ENCODE measurements around the gene SREBF2.
"Not testable (repeated sequence)": the region's sequence is repeated elsewhere in the genome, so short reads cannot be mapped to it uniquely, and the experiment has no call there.

Gene SREBF2

GRCh38 chr22:41842996-41843970 lies 10.4 kb downstream of the SREBF2 start:
- DNase-seq (ENCODE audit: low spot score), result no peak

DNA sequence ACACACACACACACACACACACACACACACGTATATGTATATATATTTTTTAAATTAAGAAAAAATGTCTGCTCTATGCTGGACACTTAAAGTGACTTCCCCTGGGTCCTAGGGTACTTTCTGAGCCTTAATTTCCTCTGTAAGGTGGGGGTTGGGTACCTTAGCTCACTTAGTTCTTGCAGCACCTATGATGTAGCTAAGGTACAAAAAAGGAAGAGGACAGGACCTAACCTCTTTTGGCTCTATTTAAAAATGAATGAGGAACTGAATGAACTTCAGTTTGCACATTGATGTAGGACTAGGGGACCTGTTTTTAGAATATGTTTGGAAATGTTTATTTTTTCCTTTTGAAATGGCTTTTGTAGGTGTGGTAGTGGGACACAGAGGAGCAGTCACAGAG lies 11.1 kb downstream of the SREBF2 start:
- DNase-seq (ENCODE audit: low spot score), result no peak

- no peak for DNase-seq (ENCODE audit: low spot score)
Observed at GRCh38 chr22:41844513-41844912, 11.6 kb downstream of the SREBF2 start.

DNA sequence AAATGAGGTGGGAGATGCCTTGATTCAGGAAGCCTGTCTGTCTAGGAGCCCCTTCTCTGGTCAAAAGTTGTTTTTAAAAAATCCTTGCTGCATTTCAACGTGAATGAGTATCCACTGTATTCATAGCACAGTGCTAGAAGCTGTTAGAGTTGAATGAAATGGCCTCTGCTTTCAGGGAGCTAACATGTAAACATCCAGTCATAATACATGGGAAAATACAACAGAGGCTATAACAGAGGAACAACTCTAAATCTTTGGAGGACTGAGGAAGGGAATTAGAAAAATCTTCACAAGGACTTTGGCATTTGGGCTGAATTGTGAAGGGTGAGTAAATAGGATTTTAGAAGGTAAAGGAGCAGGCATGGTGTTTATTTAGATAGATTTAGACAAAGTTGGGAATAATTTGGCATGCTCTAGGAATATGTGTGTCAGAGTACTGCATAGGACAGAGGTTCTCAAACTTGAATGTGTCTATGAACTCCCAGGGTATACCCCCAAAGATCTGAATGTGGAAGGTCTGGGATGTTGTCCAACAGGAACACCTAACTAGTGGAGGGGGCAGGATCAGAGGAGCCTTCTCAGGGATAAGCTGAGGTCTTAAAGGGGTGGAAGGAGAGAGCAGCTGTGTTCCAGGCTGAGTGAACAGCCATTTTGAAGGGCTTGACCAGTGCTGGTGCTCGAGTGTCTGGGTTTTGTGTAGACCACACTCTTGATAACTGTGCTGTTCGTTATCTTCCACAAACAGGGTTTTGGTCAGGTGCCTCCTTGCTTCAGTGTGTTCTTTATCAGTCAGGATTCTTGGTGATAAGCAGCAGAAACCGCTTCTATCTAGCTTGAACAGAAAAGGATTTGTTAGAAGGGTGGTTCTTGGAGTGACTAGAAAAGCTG lies 12.7 kb downstream of the SREBF2 start:
- no peak for DNase-seq (ENCODE audit: low spot score)

DNA sequence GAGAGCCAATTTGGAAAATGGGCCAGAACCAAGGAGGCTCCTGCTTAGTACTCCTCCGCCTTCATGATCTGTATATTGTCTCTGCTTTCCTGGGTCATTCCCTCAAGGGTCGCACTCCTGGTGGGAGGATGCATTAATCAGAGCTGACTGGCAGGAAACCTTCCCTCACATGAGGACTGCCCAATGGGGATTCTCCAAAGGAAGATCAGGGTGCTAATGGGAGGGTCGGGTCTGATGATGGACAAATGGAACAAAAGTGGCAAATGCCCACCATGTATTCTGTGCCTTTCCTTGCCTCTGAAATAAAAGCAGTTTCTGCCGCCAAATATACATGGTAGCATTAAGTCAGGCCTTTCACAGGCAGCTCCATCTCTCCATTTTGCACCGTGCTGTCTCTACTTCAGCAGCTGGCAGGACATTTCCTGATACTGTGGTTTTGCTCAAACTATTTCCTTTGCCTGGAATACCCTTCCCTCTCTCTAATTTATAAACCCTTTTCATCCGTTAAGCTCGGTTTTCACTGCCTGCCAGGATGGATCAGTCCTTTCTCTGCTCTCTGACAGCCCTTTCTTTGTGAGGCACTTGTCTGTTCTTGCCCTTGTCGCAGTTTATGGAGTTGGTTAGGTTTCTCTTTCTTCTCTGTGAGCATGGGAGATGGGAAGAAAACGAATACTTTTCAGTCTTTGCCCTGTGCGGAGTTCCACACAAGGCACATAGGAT lies 13.5 kb downstream of the SREBF2 start:
- DNase-seq (ENCODE audit: low spot score), result no peak

DNA sequence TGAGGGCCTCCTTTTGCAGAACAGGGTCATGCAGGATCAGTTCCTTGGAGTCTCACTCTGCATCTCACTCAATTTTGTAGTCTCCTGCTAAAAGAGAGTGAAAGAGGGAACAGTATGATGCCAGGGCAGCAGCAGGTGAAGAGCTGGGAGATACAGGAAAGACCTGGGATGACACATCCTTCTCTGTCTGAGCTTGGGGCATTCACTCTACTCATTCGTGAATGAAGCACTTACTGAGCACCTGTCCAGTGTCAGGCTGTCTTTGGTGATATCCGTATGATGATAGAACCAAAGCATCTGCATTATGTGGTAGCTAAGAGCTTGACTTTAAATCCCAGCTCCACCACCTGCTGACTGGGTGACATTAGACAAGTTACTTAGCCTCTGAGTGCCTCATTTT lies 14.4 kb downstream of the SREBF2 start:
- no peak for DNase-seq (ENCODE audit: low spot score)

GRCh38 chr22:41848468-41848867 lies 15.6 kb downstream of the SREBF2 start:
- no peak for DNase-seq (ENCODE audit: low spot score)

GRCh38 chr22:41856469-41856868 lies 23.6 kb downstream of the SREBF2 start:
- no peak for DNase-seq (ENCODE audit: low spot score)

DNA sequence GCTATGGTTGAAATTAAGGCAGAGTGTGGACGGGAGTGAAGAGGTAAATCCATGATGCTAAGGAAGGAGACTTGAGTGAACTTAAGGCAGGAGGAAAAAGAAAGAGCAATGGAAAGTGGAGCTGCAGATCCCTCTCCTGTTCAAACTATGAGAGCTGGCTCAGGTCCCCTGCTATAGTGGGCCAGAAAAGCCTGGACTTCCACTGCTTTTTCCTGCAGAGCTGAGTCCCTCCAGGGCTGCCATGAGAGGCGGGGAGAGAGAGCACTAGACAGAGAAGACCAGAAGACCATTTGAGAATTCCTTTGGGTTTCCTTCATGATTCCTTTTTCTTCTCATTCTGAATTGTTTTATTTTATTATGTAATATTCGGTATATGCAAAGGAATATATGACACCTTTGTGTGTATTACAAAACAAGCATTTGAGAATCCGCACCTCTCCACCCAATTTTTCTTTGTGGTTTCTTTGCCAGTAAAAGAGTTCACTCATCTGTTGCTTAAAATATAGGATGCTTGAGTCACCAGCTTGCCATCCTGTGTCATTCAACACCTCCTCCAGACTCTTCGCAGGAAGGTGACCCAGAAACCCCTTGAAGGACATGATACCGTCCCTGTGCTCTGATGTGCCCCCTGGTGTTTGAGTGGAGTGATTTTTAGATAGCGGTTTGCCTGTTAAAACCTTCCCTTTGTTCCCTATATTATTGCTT lies 24.4 kb downstream of the SREBF2 start:
- DNase-seq (ENCODE audit: low spot score), result peak; percentile 76

DNA sequence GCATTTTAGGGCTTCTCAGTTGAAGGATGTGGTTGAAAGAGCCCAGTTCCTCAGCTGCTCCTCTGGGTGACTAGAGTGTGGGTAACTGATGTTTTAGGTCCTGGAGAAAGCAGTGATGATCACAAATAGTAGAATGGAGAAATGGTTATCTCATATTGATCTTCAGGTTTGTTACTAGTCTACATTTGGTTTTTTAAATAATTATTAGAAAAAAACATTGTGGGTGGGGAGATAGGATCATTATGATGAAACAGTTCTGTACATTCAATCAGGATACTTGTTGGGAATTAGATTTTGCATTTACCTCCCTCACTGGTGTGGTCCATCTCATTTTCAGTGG lies 24.9 kb downstream of the SREBF2 start:
- no peak for DNase-seq (ENCODE audit: low spot score)

DNA sequence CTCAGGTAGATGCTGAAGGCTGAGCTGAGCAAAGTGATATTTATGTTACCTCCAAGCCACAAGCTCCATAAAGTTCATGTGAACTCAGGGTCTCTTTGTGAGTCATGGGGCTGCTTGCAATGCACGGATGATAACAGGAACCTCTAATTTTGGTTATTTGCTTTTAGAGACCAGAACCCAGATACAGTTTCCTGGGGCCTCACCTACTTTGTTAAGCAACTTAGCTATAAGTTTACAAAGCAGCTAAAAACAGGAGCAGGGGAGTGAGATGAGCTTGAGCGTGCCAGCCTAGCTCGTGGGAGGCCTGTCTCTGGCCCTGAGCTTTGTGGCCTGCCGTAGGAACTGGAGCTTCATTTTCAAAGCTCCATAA lies 29.2 kb downstream of the SREBF2 start:
- peak; percentile 37 for DNase-seq (ENCODE audit: low spot score)

DNA sequence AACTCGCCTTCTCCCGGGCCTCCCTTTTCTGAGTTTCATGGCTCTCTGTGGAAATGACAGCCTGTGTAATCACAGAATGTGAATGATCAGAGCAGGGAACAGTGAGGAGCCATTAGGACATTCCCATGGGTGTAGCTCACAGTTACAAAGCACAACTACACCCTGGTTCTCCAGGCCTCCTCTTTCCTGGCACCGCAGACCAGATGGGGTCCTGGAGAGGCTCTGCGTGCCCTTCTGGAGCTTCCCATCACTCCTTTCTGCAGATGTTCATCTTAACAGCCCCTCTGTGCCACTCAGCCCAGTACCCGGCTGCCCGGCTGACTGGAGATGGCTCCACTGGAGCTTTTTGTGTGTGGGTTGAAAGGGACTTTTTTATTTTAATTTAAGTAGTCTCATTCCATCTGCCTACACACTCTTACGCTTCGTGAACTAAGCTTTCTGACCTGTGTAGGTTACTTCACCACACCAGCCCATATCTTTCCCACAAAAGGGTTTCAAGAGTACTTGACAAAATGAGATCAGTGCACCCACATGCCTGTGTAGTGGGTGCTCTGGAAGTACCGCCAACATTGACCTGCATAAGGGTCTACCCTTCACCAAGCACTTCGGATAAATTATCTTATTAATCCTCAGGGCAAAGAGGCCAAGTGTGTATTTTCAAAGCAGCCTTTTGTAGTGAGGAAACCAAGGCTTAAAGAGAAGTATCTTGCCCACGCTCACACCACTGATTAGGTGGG lies 29.8 kb downstream of the SREBF2 start:
- no peak for DNase-seq (ENCODE audit: low spot score)

GRCh38 chr22:41863472-41863871 lies 30.6 kb downstream of the SREBF2 start:
- DNase-seq (ENCODE audit: low spot score), result no peak

DNA sequence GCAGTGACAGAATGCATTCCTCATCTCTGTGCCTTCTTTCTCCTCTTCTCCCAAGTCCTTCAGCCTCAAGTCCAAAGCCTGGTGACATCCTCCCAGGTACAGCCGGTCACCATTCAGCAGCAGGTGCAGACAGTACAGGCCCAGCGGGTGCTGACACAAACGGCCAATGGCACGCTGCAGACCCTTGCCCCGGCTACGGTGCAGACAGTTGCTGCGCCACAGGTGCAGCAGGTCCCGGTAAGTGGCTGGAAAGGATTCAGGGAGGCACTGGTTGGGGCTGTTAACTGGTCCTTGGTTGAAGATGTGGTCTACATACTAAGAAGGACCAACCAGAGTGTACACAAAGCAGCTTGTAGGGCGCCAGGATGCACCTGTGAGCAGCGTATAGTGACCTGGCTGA lies 35.7 kb downstream of the SREBF2 start:
- no peak for DNase-seq (ENCODE audit: low spot score)

GRCh38 chr22:41870081-41870480 lies 37.2 kb downstream of the SREBF2 start:
- DNase-seq (ENCODE audit: low spot score), result not testable (repeated sequence)

DNA sequence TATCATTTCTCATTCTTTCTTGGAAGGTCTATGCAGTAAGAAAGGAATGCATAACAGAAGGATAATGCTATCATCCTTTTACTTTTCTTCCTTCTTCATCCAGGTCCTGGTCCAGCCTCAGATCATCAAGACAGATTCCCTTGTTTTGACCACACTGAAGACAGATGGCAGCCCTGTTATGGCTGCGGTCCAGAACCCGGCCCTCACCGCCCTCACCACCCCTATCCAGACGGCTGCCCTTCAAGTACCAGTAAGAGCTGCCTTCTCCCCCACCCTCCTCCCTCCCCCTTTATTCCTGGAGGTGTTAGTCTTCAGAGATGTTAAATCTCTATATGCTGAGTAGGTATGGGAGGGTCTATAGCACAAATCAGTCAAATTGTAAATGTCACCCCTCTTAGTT lies 37.9 kb downstream of the SREBF2 start:
- DNase-seq (ENCODE audit: low spot score), result no peak

- DNase-seq (ENCODE audit: low spot score), result no peak
Observed at GRCh38 chr22:41873391-41873790, 40.5 kb downstream of the SREBF2 start.

- DNase-seq (ENCODE audit: low spot score), result no peak
Observed at GRCh38 chr22:41874090-41874489, 41.2 kb downstream of the SREBF2 start.

DNA sequence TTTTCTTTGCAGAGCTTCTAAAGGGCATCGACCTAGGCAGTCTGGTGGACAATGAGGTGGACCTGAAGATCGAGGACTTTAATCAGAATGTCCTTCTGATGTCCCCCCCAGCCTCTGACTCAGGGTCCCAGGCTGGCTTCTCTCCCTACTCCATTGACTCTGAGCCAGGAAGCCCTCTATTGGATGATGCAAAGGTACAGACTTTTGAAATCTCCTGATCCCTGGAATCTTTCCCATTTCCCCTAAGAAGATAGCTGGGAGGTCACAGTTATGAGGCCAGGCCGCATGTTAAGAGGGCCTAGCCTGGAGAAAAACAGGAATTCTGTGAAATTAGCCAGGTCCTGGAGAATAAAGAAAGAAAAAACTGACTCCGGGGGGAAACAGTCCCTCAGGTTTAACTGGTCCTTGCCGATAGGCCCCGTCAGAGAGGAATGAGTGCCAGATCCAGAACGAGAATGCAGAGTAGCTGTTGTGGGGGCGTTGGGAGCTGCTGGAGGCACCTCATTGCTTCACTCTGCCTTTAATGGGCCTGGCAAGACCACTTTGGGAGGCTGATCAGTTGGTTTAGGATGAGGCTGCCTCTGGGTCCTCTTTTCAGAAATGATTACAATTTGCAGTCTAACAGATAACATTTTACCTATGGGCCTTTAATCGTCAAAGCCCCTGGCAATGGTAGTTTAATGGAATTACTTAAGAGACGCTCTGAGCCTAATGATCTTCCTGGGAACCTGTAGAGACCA lies 42.8 kb downstream of the SREBF2 start:
- no peak for DNase-seq (ENCODE audit: low spot score)

GRCh38 chr22:41876275-41876674 lies 43.4 kb downstream of the SREBF2 start:
- DNase-seq (ENCODE audit: low spot score), result no peak
